Esophagus muscularis mucosa (tissue), 4 donors: ENCODE results near the gene SLC18B1. TPM values are rescaled to one million over a fixed set of nuclear protein-coding genes. Genes with fewer than 3 reads are reported as not detected.

Experiments used
- DNase-seq: peaks from one replicate; pipeline ENCODE4 v3.0.0-alpha.2; 2017; ENCODE audit errors: extremely low spot score
- H3K27ac ChIP-seq, 4 donors: fragments of 200-600 bp; sonication (generic); replicated peaks in 1 of 4; 1 replicate in 3 of 4; 2 replicates in 1 of 4; pipeline ENCODE4 v1.5.1; 2016 to 2019; ENCODE audit warnings: mild to moderate bottlenecking in 1 of 4
- H3K27me3 ChIP-seq, 4 donors: fragments of 200-600 bp; sonication (generic); one replicate each; pipeline versions ENCODE4 v1.5.1 to v1.6.0; 2016 to 2019
- H3K36me3 ChIP-seq, 4 donors: fragments of 200-600 bp; sonication (generic); one replicate each; pipeline ENCODE4 v1.5.1; 2016 to 2019
- H3K4me1 ChIP-seq, 4 donors: fragments of 200-600 bp; sonication (generic); one replicate each; pipeline ENCODE4 v1.5.1; 2016 to 2019
- H3K4me3 ChIP-seq, 4 donors: fragments of 200-600 bp; sonication (generic); 1 replicate in 2 of 4; 2 replicates in 2 of 4; pipeline ENCODE4 v1.5.1; 2016 to 2019; ENCODE audit warnings: mild to moderate bottlenecking in 4 of 4, moderate library complexity in 1 of 4
- H3K9me3 ChIP-seq, 4 donors: fragments of 200-600 bp; sonication (generic); 1 replicate in 3 of 4; 2 replicates in 1 of 4; pipeline ENCODE4 v1.5.1; 2016 to 2019
- EP300 ChIP-seq: sonication (generic); formaldehyde crosslinking; IDR thresholded peaks from one replicate; pipeline ENCODE4 v1.6.1; 2017; ENCODE audit warnings: antibody characterized with exemption
- POLR2A ChIP-seq: fragments of 450-650 bp; IDR thresholded peaks from one replicate; pipeline ENCODE4 v1.6.1; 2017; ENCODE audit warnings: antibody characterized with exemption, moderate library complexity, mild to moderate bottlenecking, low read depth
- POLR2AphosphoS5 ChIP-seq, 2 donors: sonication (generic); formaldehyde crosslinking; IDR thresholded peaks; one replicate each; pipeline ENCODE4 v1.6.1; 2017; ENCODE audit warnings: antibody characterized with exemption in 2 of 2
- WGBS: methylation state at CpG from one replicate; pipeline ENCODE4 v1.1.5; 2018; 5-methylcytosine and 5-hydroxymethylcytosine counted together
- intact Hi-C: fragments of 100-400 bp; cut with DNase I; formaldehyde crosslinking; loops from one replicate; pipeline ENCODE4 v1.15.1; 2023
- total RNA-seq, 4 donors: library from RNA; depleted of rRNA; stranded (reverse); fragments of >200 nt; gene quantifications; one replicate each; pipeline versions ENCODE4 v1.1.0 to v1.2.1, GENCODE V29; 2016
- TF ChIP-seq, protein P1 (sequence below), 3 experiments: fragments of 200-600 bp in 2 of 3; fragments of 450-650 bp in 1 of 3; sonication (generic) in 2 of 3; IDR thresholded peaks; one replicate each; pipeline ENCODE4 v1.5.1; 2017 to 2019; ENCODE audit warnings: antibody characterized with exemption in 3 of 3, mild to moderate bottlenecking in 2 of 3, moderate library complexity in 1 of 3

SLC18B1 gene
- total RNA-seq, 4 donors from 2014 or later: 4.8 to 6.2 (median 5.7) TPM

DNA sequence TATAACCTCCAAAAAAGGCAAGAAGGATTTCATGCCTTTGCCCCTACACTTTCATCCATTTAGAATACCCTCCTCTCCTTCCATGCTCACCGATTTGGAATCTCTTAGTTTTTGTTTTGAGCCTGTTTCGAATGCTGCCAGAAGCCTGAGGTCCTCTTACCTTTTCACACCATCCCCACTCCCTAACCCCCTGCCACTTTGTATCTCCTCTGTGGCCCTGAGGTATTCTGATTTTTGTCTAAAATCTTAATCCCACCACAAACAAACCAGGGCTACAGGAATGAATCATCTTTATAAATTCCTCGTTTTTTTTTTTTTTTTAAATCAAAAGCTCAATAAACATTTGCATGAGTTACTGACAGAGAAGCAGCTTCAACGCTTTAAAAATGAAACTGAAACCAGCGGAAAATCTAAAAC, 14.3 kb upstream of the SLC18B1 start:
- 5% methylated on average over 5 of the region's 5 CpGs for WGBS
- Histone ChIP-seq H3K36me3 (peaks cover 0 to 24% (median 19%) of the 10 kb centered on the region in 4 donors), H3K27me3 (no peaks in the 10 kb centered on the region), H3K27ac (peak overlapping the region; percentile 76 to 91 (median 83)), H3K4me3 (peak overlapping the region; percentile 80 to 87 (median 82)), H3K4me1 (peaks cover 17 to 38% (median 34%) of the 10 kb centered on the region in 4 donors), H3K9me3 (no peaks in the 10 kb centered on the region)
- TF ChIP-seq, protein P1, sequence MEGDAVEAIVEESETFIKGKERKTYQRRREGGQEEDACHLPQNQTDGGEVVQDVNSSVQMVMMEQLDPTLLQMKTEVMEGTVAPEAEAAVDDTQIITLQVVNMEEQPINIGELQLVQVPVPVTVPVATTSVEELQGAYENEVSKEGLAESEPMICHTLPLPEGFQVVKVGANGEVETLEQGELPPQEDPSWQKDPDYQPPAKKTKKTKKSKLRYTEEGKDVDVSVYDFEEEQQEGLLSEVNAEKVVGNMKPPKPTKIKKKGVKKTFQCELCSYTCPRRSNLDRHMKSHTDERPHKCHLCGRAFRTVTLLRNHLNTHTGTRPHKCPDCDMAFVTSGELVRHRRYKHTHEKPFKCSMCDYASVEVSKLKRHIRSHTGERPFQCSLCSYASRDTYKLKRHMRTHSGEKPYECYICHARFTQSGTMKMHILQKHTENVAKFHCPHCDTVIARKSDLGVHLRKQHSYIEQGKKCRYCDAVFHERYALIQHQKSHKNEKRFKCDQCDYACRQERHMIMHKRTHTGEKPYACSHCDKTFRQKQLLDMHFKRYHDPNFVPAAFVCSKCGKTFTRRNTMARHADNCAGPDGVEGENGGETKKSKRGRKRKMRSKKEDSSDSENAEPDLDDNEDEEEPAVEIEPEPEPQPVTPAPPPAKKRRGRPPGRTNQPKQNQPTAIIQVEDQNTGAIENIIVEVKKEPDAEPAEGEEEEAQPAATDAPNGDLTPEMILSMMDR (IDR thresholded peaks at IDR 0.05): no peak
- TF ChIP-seq POLR2AphosphoS5 (IDR thresholded peaks at IDR 0.05) (no peak), EP300 (no peak), POLR2A (no peak)
- intact Hi-C loops: no loop called here
- no peak for DNase-seq

DNA sequence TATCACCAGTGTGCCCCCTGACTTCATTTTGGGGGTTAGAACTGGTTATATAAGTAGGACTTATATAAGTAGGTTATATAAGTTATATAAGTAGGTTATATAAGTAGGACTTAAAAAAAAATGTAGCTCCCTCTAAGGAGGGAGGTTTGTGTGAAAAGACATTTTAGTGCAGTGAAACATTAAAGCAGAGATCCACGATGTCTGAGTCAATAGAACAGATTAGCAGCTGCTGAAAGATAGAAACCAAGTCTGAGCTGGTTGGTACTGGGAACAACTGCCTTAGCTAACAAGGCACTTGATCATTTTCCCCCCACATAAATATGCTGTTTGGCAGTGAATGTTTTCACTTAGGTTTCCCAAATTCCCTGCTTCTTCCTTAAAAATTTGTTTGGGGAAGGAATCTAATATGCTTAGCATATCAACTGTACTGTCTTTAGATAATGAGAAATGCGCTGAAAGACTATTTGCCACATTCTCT, 13.9 kb upstream of the SLC18B1 start:
- no peaks in the 10 kb centered on the region for H3K27me3 ChIP-seq
- no peaks in the 10 kb centered on the region for H3K9me3 ChIP-seq
- intact Hi-C loops: no loop called here
- TF ChIP-seq EP300 (no peak), POLR2AphosphoS5 (IDR thresholded peaks at IDR 0.05) (peak in 1 of 2 donors; percentile 18), POLR2A (no peak)
- TF ChIP-seq, protein P1 (IDR thresholded peaks at IDR 0.05): no peak
- no peak for DNase-seq
- 17% methylated on average over 2 of the region's 2 CpGs for WGBS
- peak overlapping the region; percentile 80 to 87 (median 82) for H3K4me3 ChIP-seq
- H3K27ac ChIP-seq: peak overlapping the region; percentile 76 to 91 (median 83)
- H3K4me1 ChIP-seq: peaks cover 17 to 33% (median 31%) of the 10 kb centered on the region in 4 donors
- H3K36me3 ChIP-seq: peaks cover 0 to 19% (median 15%) of the 10 kb centered on the region in 4 donors

DNA sequence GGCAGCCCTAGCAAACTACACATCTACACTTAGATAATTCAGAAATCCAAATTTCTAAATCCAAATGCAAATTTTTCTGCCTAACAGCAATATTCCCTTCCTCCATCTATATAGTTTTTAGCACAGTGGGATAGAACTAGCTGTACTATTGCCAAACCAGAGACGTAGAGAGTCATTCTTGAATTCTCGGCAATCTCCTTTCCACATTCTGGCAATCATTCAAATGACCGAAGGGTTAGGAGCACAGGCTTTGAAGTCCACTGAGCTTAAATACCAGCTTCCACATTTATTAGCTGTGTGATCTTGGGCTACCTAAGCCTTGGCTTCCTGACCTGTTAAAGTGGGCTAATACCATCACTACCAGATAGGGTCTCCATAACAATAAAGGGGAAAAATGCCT, 12.8 kb upstream of the SLC18B1 start:
- WGBS: 69% methylated on average over 3 of the region's 3 CpGs
- intact Hi-C loops: no loop called here
- H3K9me3 ChIP-seq: no peaks in the 10 kb centered on the region
- no peaks in the 10 kb centered on the region for H3K27me3 ChIP-seq
- no peak for DNase-seq
- peak overlapping the region in 1 of 4 donors; percentile 1 for H3K27ac ChIP-seq
- TF ChIP-seq EP300: no peak
- TF ChIP-seq POLR2AphosphoS5 (IDR thresholded peaks at IDR 0.05): no peak
- no peak for TF ChIP-seq POLR2A
- TF ChIP-seq, protein P1 (IDR thresholded peaks at IDR 0.05): no peak
- H3K4me3 ChIP-seq: no peak overlapping the region
- peaks cover 0 to 9% (median 5%) of the 10 kb centered on the region in 4 donors for H3K36me3 ChIP-seq
- peaks cover 8 to 23% (median 22%) of the 10 kb centered on the region in 4 donors for H3K4me1 ChIP-seq

DNA sequence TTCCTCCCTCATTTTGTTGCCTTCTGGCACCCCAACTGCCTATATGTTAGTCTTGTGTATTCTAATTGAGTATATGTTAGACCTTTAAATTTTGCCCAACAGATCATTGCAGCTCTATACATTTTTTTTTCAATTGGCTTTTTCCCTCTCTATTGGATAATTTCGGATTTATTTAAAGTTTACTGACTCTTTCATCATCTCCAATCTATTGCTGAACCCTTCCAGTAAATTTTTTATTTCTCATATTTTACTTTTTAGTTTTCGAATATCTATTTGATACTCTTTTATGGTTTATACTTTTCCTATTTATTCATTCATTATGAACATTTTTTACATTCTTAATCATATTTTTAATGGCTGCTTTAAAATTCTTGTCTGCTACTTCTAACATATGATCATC, 7.1 kb upstream of the SLC18B1 start:
- TF ChIP-seq, protein P1 (IDR thresholded peaks at IDR 0.05): no peak
- TF ChIP-seq EP300 (no peak), POLR2A (no peak), POLR2AphosphoS5 (IDR thresholded peaks at IDR 0.05) (no peak)
- H3K4me1 ChIP-seq: no peaks in the 10 kb centered on the region
- intact Hi-C loops: no loop called here
- H3K36me3 ChIP-seq: no peaks in the 10 kb centered on the region
- no peak overlapping the region for H3K4me3 ChIP-seq
- H3K27me3 ChIP-seq: no peaks in the 10 kb centered on the region
- no peak for DNase-seq
- no peaks in the 10 kb centered on the region for H3K9me3 ChIP-seq
- H3K27ac ChIP-seq: no peak overlapping the region
- WGBS: 78% methylated on average over 2 of the region's 2 CpGs

DNA sequence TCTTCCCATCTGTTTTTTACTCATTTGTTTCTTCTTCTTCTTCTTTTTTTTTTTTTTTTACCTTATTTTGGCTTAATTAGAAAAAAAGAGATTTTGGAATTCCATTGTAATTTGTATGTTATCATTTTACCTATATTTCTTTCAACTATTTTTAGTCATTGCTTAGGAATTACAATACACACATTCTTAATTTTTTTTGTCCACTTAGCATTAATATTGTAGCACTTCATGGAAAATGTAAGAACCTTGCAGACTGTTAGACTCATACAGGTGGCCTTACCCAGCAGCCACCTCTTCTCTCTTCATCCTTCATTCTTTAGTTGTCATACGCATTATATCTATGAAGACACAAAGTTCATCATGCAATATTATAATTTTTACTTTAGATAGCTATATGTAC, 5.8 kb upstream of the SLC18B1 start:
- WGBS: 97% methylated on average over 1 of the region's 1 CpG
- Histone ChIP-seq H3K27me3 (no peaks in the 10 kb centered on the region), H3K9me3 (no peaks in the 10 kb centered on the region), H3K4me3 (no peak overlapping the region), H3K36me3 (no peaks in the 10 kb centered on the region), H3K4me1 (no peaks in the 10 kb centered on the region), H3K27ac (no peak overlapping the region)
- intact Hi-C loops: no loop called here
- TF ChIP-seq EP300: no peak
- no peak for TF ChIP-seq POLR2A
- TF ChIP-seq, protein P1 (IDR thresholded peaks at IDR 0.05): no peak
- no peak for TF ChIP-seq POLR2AphosphoS5 (IDR thresholded peaks at IDR 0.05)
- no peak for DNase-seq
